C4-2B (cell line): ENCODE measurements around the gene CNIH2.
A peak's percentile ranks its signal among the peaks of the same experiment; 100 is the strongest.

Experiments used
- H3K27ac ChIP-seq: fragments of 450-650 bp; 2 replicates; pipeline ENCODE4 v1.5.1; 2017
- ZFX ChIP-seq: fragments of 450-650 bp; IDR thresholded peaks from 2 replicates; pipeline ENCODE4 v1.6.1; 2017
- TF ChIP-seq, protein P1 (sequence below): fragments of 450-650 bp; conservative IDR thresholded peaks from 2 replicates; pipeline ENCODE4 v1.5.1; 2017; ENCODE audit warnings: mild to moderate bottlenecking

The CNIH2 gene

DNA sequence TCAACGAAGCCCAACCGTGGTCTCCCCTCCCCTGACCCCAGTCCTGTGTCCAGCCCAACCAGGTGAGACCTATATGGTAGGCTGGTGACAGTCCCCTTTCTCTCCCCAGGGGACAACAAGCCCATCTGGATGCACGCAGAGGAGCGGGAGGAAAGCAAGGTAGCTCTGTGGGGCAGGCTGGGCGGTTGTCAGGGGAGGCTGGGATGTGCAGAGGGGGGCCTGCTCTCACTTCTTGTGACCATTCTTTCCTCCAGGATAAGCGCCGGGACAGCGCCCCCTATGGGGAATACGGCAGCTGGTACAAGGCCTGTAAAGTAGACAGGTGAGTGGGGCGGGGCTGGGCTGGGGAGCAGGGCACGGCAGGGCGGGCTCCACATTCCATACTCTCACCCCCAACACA lies 13.1 kb upstream of the CNIH2 start:
- no peak overlapping the region for H3K27ac ChIP-seq
- TF ChIP-seq ZFX, result no peak
- TF ChIP-seq, protein P1, sequence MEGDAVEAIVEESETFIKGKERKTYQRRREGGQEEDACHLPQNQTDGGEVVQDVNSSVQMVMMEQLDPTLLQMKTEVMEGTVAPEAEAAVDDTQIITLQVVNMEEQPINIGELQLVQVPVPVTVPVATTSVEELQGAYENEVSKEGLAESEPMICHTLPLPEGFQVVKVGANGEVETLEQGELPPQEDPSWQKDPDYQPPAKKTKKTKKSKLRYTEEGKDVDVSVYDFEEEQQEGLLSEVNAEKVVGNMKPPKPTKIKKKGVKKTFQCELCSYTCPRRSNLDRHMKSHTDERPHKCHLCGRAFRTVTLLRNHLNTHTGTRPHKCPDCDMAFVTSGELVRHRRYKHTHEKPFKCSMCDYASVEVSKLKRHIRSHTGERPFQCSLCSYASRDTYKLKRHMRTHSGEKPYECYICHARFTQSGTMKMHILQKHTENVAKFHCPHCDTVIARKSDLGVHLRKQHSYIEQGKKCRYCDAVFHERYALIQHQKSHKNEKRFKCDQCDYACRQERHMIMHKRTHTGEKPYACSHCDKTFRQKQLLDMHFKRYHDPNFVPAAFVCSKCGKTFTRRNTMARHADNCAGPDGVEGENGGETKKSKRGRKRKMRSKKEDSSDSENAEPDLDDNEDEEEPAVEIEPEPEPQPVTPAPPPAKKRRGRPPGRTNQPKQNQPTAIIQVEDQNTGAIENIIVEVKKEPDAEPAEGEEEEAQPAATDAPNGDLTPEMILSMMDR, result peak; percentile 66

DNA sequence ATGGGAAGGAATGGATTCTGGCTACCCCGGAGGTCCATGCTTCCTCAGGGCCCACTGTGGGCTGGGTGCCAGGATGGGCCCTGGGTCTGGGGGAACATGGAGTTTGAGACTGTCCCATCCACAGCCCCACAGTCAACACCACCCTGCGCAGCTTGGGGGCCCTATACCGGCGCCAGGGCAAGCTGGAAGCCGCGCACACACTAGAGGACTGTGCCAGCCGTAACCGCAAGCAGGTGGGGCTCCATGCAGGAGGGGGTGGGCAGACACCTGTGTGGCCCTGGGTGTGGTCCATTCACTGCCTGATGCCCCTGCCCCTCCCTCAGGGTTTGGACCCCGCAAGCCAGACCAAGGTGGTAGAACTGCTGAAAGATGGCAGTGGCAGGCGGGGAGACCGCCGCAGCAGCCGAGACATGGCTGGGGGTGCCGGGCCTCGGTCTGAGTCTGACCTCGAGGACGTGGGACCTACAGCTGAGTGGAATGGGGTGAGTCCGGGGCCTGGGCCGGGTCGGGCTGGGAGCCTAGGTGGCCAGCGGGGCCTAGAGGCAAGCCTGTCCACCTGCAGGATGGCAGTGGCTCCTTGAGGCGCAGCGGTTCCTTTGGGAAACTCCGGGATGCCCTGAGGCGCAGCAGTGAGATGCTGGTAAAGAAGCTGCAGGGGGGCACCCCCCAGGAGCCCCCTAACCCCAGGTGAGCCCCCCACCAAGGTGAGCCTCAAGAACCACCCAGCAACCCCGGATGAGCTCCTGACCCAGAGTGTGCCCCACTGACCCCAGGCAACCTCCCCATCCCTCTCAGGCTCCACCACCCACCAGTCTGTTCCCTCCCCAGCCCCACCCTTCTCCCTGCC lies 12.2 kb upstream of the CNIH2 start:
- no peak for TF ChIP-seq ZFX
- TF ChIP-seq, protein P1, result no peak
- no peak overlapping the region for H3K27ac ChIP-seq

DNA sequence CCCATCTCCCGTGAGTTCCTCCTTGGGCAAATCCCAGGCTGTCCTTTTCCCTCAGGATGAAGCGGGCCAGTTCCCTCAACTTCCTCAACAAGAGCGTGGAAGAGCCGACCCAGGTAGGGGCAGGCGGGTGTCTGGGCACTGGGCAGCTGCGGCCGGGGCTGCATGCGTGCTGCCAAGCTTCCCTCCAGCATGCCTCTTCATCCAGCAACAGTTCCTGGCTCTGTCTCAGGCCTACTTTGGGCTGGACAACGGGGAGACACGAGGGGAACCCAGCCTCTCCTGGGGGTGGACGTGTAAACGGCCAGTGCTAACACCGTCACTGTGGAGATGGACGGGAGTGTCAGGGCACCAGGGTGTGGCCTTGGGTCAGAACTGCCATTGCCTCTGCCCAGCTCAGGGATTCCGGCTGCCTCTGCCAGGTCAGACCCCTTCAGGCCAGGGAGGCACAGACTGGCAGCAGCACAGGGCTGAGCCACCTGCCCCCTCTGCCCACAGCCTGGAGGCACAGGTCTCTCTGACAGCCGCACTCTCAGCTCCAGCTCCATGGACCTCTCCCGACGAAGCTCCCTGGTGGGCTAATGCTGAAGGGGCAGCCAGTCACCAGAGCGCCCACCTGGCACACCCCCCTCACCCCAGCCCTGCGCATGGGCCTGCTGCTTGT lies 11.5 kb upstream of the CNIH2 start:
- TF ChIP-seq, protein P1, result no peak
- TF ChIP-seq ZFX, result no peak

DNA sequence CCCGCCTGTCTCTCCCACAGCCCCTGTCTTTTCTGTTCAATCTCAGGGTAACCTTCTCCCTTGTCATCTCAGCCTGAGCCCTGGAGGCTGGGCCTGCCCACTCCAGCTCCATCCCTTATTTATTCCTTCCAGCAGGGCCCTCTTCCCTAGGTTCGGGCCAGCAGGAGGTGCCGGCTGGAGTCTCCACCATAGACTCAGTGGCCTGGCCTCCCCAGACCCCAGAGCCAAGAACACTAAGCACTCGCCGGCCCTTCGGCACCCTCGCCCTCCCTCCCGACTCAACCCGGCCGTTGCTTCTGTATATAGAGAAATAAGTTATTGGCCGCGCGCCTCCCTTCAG lies 11.0 kb upstream of the CNIH2 start:
- TF ChIP-seq, protein P1, result no peak
- TF ChIP-seq ZFX, result no peak
- H3K27ac ChIP-seq, result no peak overlapping the region; the same call in 1 of the 2 replicates

More for the DNA sequence above, 11.5 kb upstream of the CNIH2 start:
- no peak overlapping the region; the same call in 1 of the 2 replicates for H3K27ac ChIP-seq

DNA sequence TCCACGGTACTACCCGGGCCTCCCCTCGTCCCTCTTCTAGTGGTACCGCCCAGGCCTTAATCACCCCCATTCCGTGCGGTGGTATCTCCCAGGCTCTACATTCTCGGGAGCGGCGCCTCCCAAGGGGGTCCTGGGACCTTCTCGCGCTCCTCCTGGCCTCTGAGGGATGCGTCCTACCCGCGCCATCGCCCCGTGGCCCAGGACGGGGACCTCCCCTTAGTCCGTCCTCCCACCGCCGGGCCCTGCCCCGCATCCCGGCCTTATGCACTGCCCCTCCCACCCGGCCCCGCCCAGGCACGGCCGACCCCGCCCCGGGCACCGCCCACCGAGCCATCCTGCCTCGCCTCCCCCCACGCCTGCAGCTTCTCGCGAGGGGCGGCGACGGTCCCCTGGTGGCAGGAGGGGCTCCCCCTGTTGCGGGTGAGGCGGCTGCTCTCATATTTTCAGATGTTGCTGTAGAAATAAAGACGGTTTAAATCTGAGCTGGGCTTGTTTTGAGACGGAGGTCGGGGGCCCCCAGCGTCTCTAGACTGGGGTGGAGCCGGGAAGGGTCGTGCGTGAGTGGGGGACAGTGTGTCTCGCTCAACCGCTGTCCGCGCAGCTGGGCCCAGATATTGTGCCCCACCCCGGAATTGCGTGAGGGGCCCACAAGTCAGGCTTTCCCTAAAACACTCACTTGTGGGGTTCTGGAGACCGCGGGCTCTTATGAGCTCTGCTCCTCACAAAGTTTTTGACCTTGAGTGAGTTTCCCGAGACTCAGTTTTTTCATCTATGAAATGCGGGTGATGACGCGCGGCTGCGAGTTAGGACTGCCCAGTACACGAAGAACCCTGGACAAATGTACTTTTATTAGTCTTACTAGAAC lies 10.4 kb upstream of the CNIH2 start:
- no peak for TF ChIP-seq ZFX
- TF ChIP-seq, protein P1, result no peak; the same call in 1 of the 2 replicates
- H3K27ac ChIP-seq, result peak overlapping the region; percentile 89

DNA sequence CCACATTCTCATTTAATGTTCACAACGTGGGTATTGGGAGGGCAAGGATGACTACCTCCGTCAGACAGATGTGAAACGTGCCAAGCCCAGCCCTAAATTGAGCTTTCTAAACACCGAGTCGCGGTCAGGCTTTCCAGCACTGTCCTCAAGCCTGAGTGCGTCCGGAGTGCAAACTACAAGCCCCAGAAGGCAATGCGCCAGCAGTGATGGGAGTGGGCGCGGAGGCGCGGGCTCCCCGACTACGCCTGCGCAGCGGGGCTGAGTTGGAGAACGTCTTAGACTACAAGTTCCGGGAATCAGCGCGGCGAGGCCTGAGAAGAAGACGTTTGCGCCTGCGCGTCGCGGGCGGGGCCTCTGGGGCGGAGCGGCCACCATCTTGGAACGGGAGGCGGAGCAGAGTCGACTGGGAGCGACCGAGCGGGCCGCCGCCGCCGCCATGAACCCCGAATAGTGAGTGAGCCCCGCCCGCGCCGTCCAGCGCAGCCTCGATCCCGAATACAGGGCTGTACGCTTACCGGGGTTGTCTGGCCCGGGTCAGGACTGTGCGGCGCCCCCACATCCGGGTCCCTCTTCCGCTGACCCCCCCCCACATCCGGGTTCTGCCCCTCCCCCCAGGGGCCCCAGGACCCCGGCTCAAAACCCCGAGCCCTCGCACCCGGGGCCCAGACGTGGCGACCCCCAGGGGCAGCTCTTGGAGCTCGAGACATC lies 9.6 kb upstream of the CNIH2 start, which contains the start of gene RAB1B:
Gene RAB1B (plus strand): TSS at position 396 of the 708 bp plus-strand sequence. CDS start 41 bp downstream, at position 437.
- H3K27ac ChIP-seq, result peak within 1 kb of the TSS; percentile 89
- TF ChIP-seq, protein P1, result no peak
- no peak for TF ChIP-seq ZFX
